A549 (cell line): ENCODE results near the gene UTF1. TPM values are rescaled to one million over a fixed set of nuclear protein-coding genes. Genes with fewer than 3 reads are reported as not detected.

Experiments
- ATAC-seq, 2 experiments: fragments of 200-7000 bp in 1 of 2; fragments of >200 bp in 1 of 2; cut with Nextera tagmentation in 1 of 2; cut with Tn5 transposase in 1 of 2; 3 replicates each; pipeline versions ENCODE4 v1.8.0 to v1.9.1; 2018 to 2020; ENCODE audit warnings: mild to moderate bottlenecking in 1 of 2, moderate library complexity in 1 of 2
- CTCF ChIA-PET: fragments of 300-600 bp; sonication (Branson Sonifier 250); formaldehyde crosslinking; extraction: SDS; loops from one replicate; lab custom pipeline; 2021; ENCODE audit warnings: antibody characterized with exemption, inconsistent platforms; lab: Yijun Ruan, JAX
- POLR2A ChIA-PET: fragments of 350-600 bp; formaldehyde crosslinking; extraction: SDS; loops from one replicate; lab custom pipeline; 2021; ENCODE audit warnings: antibody characterized with exemption, inconsistent platforms; lab: Yijun Ruan, JAX
- DNase-seq, 2 experiments: peaks; one replicate each; pipeline versions ENCODE4 v3.0.0 to v3.0.0-alpha.2; 2011 to 2016; ENCODE audit warnings: low read depth in 1 of 2, low spot score in 1 of 2
- FAIRE-seq: peaks from 2 replicates; lab custom pipeline; 2011; peaks lifted over from hg19 to GRCh38; lab: Jason Lieb, UNC
- H3K27ac ChIP-seq, 2 experiments: fragments of >200 bp; sonication (Bioruptor Twin); formaldehyde crosslinking; 3 replicates each; pipeline ENCODE4 v1.5.1; 2016 to 2017
- H3K4me1 ChIP-seq: fragments of >200 bp; sonication (Bioruptor Twin); formaldehyde crosslinking; 3 replicates; pipeline ENCODE4 v1.6.1; 2016
- H3K4me2 ChIP-seq: fragments of >200 bp; sonication (Bioruptor Twin); formaldehyde crosslinking; 3 replicates; pipeline ENCODE4 v1.6.1; 2016
- H3K4me3 ChIP-seq: fragments of >200 bp; sonication (Bioruptor Twin); formaldehyde crosslinking; 3 replicates; pipeline ENCODE4 v1.5.1; 2016
- H3K9me3 ChIP-seq: fragments of >200 bp; sonication (Bioruptor Twin); formaldehyde crosslinking; 3 replicates; pipeline ENCODE4 v1.6.1; 2016
- BHLHE40 ChIP-seq: IDR thresholded peaks from 2 replicates; pipeline ENCODE4 v1.6.1; 2012; ENCODE audit warnings: low read depth, low read length, inconsistent platforms
- CBX8 ChIP-seq: fragments of 200-600 bp; sonication (generic); IDR thresholded peaks from 2 replicates; pipeline ENCODE4 v1.6.1; 2016
- CHD2 ChIP-seq: fragments of 150-350 bp; IDR thresholded peaks from 2 replicates; pipeline ENCODE4 v1.6.1; 2014; ENCODE audit warnings: low read length; ENCODE audit not compliant: partially characterized antibody
- CHD4 ChIP-seq: fragments of 200-600 bp; sonication (generic); IDR thresholded peaks from 2 replicates; pipeline ENCODE4 v1.6.1; 2016; ENCODE audit warnings: antibody characterized with exemption, mild to moderate bottlenecking, borderline replicate concordance
- HOXA7 ChIP-seq: fragments of 250-450 bp; sonication (Bioruptor Pico); IDR thresholded peaks from 2 replicates; pipeline ENCODE4 v1.5.0; 2020; ENCODE audit warnings: mild to moderate bottlenecking, moderate library complexity
- HOXB13 ChIP-seq: fragments of 250-450 bp; sonication (Bioruptor Pico); IDR thresholded peaks from 2 replicates; pipeline ENCODE4 v1.5.0; 2020; ENCODE audit warnings: low read depth, mild to moderate bottlenecking, moderate library complexity
- HOXB5 ChIP-seq: fragments of 250-450 bp; sonication (Bioruptor Pico); IDR thresholded peaks from 2 replicates; pipeline ENCODE4 v1.5.0; 2020; ENCODE audit warnings: mild to moderate bottlenecking, moderate library complexity
- JUNB ChIP-seq: fragments of >200 bp; sonication (Bioruptor Twin); formaldehyde crosslinking; IDR thresholded peaks from 2 replicates; pipeline ENCODE4 v1.6.1; 2016
- KDM1A ChIP-seq: fragments of 200-600 bp; sonication (generic); IDR thresholded peaks from 2 replicates; pipeline ENCODE4 v1.6.1; 2016; ENCODE audit warnings: low read depth, mild to moderate bottlenecking
- RAD21 ChIP-seq, 2 experiments: fragments of >200 bp in 1 of 2; sonication (Bioruptor Twin) in 1 of 2; formaldehyde crosslinking in 1 of 2; IDR thresholded peaks in 1 of 2; conservative IDR thresholded peaks in 1 of 2; 2 replicates in 1 of 2; 3 replicates in 1 of 2; pipeline ENCODE4 v1.6.1; 2012 to 2018; ENCODE audit warnings: inconsistent platforms in 1 of 2
- RFX5 ChIP-seq: fragments of 450-650 bp; IDR thresholded peaks from 2 replicates; pipeline ENCODE4 v1.7.1; 2014; ENCODE audit warnings: antibody characterized with exemption, mild to moderate bottlenecking, moderate library complexity
- RNF2 ChIP-seq: fragments of 200-600 bp; sonication (generic); IDR thresholded peaks from 2 replicates; pipeline ENCODE4 v1.6.1; 2016; ENCODE audit warnings: low read depth, mild to moderate bottlenecking, antibody characterized with exemption, moderate library complexity, borderline replicate concordance
- SMC3 ChIP-seq: fragments of >200 bp; sonication (Bioruptor Twin); formaldehyde crosslinking; IDR thresholded peaks from 3 replicates; pipeline ENCODE4 v1.6.1; 2018; ENCODE audit warnings: inconsistent platforms
- TFCP2L1 ChIP-seq: fragments of 250-450 bp; sonication (Bioruptor Pico); IDR thresholded peaks from 2 replicates; pipeline ENCODE4 v1.5.0; 2021; ENCODE audit warnings: mild to moderate bottlenecking
- WGBS: methylation state at CpG from one replicate; pipeline ENCODE4 v1.1.6; 2017; ENCODE audit errors: missing lambda C conversion rate; 5-methylcytosine and 5-hydroxymethylcytosine counted together
- polyA plus RNA-seq, 4 experiments: library from polyadenylated mRNA; depleted of rRNA in 3 of 4; stranded (reverse); fragments of >200 nt; fragmentation: RNase III in 1 of 4; extraction: RNeasy Plus Mini Kit Qiagen cat#74134 plus additional on column Dnase treatment in 1 of 4; gene quantifications; 2 replicates in 3 of 4; 3 replicates in 1 of 4; pipeline ENCODE4 v1.2.3, GENCODE V29; 2011 to 2017
- TF ChIP-seq, protein P1 (sequence below): IDR thresholded peaks from 2 replicates; pipeline ENCODE4 v1.6.1; 2012; ENCODE audit warnings: low read depth, borderline replicate concordance
- TF ChIP-seq, protein P2 (sequence below): fragments of 250-450 bp; sonication (Bioruptor Pico); IDR thresholded peaks from 2 replicates; pipeline ENCODE4 v1.5.0; 2021; ENCODE audit warnings: mild to moderate bottlenecking, moderate library complexity, borderline replicate concordance
- TF ChIP-seq, protein P3 (sequence below): fragments of >200 bp; sonication (Bioruptor Twin); formaldehyde crosslinking; IDR thresholded peaks from 3 replicates; pipeline ENCODE4 v1.5.1; 2016

UTF1 gene
- polyA plus RNA-seq, 2 of the 4 experiments (the other 2 are of a cell fraction), result not detected

DNA sequence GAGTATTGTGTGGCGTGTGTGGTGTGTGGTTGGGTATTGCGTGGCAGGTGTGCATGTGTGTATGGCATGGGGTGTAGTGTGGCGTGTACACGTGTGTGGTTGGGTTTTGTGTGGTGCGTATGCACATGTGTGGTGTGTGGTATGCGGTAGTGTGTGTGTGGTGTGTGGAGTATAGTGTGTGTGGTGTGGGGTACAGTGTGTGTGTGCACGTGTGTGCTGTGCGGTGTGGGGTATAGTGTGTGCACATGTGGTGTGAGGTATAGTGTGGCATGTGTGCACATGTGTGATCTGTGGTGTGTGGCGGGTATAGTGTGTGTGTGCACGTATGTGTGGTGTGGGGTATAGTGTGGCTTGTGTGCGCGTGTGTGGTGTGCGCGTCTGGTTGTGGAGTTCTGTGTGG lies 20.9 kb upstream of the UTF1 start:
- 76% methylated on average over 14 of the region's 14 CpGs for WGBS
- DNase-seq (no peak), ATAC-seq (no peak), FAIRE-seq (no peak)
- CTCF ChIA-PET, result no interaction called here
- TF ChIP-seq CHD2 (no peak), TFCP2L1 (CRISPR knock-in tag) (no peak)
- Histone ChIP-seq H3K27ac (no peak overlapping the region), H3K4me2 (no peak overlapping the region), H3K4me3 (no peak overlapping the region), H3K9me3 (no peaks in the 10 kb centered on the region), H3K4me1 (no peaks in the 10 kb centered on the region)
- POLR2A ChIA-PET, result no interaction called here

DNA sequence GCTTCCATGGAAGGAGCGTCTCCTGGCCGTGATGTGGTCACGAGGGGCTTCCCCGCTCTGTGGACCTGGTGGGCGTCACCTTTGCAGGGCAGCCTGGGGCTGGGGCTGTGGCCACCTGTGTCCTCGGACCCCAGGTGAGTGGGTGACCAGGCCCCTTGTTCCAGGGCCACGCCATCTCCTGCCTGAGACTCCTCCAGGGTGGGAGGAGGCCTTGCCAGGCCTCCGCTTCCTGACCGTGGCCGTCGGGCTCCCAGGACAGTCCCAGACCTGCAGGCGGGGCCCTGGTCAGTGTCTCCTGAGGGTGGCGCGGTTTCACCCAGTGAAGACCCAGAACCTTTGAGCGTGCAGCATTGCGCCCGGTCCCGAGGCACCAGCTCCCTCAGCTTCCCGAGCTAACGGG lies 20.4 kb upstream of the UTF1 start:
- FAIRE-seq, result no peak
- ChIA-PET POLR2A (no interaction called here), CTCF (interaction anchor here (1.3 kb wide), 1 partner anchor 66 kb away, joined by 4 read pairs; no protein-coding TSS in a partner anchor)

DNA sequence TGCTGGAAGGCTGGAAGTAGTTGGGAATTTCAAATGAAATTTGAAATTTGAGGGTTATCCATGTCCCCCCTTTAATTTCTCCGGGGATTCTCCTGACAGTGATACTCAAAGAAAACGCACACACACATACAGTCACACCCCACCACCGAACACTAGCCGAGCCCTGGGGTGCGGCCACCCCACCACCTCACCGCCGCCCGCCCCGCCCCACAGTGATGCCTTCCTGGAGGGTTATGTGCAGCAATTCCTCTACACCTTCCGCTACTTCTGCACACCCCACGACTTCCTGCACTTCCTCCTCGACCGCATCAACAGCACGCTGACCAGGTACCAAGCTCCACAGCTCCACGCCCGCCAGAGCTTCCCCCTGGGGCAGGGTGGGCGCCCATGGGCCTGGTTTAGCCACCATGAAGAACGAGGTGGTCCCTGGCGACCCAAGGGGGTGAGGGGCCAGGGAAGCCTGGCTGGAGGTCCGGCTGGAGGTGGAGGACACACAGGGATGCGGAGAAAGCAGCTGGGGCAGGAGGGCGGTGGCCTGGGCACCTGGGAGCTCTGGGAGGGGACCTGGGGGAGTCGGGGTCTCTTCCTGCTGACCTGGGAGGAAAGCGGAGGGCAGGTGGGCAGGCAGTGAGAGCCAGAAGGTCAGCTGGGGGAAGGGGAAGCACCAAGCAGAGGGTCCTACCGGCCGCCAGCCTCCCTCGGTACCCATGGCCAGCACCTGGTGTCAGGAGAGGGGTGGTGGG lies 19.4 kb upstream of the UTF1 start:
- Histone ChIP-seq H3K4me1 (no peaks in the 10 kb centered on the region), H3K4me2 (no peak overlapping the region), H3K4me3 (no peak overlapping the region), H3K27ac (no peak overlapping the region), H3K9me3 (no peaks in the 10 kb centered on the region)
- FAIRE-seq, result no peak
- ChIA-PET CTCF (interaction anchor here (1.3 kb wide), 1 partner anchor 67 kb away, joined by 4 read pairs; no protein-coding TSS in a partner anchor), POLR2A (no interaction called here)
- no peak for ATAC-seq
- no peak for DNase-seq
- TF ChIP-seq, protein P1, sequence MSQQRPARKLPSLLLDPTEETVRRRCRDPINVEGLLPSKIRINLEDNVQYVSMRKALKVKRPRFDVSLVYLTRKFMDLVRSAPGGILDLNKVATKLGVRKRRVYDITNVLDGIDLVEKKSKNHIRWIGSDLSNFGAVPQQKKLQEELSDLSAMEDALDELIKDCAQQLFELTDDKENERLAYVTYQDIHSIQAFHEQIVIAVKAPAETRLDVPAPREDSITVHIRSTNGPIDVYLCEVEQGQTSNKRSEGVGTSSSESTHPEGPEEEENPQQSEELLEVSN, result no peak
- TF ChIP-seq, protein P2, sequence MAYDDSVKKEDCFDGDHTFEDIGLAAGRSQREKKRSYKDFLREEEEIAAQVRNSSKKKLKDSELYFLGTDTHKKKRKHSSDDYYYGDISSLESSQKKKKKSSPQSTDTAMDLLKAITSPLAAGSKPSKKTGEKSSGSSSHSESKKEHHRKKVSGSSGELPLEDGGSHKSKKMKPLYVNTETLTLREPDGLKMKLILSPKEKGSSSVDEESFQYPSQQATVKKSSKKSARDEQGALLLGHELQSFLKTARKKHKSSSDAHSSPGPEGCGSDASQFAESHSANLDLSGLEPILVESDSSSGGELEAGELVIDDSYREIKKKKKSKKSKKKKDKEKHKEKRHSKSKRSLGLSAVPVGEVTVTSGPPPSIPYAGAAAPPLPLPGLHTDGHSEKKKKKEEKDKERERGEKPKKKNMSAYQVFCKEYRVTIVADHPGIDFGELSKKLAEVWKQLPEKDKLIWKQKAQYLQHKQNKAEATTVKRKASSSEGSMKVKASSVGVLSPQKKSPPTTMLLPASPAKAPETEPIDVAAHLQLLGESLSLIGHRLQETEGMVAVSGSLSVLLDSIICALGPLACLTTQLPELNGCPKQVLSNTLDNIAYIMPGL, result no peak
- no peak for TF ChIP-seq JUNB
- TF ChIP-seq RFX5, result no peak
- WGBS, result 57% methylated on average over 21 of the region's 27 CpGs

More for the DNA sequence above, 20.4 kb upstream of the UTF1 start:
- no peak overlapping the region for H3K4me2 ChIP-seq
- ATAC-seq, result no peak
- DNase-seq, result no peak
- no peak overlapping the region for H3K27ac ChIP-seq
- H3K9me3 ChIP-seq, result no peaks in the 10 kb centered on the region
- WGBS, result 67% methylated on average over 12 of the region's 20 CpGs
- H3K4me3 ChIP-seq, result no peak overlapping the region
- no peak for TF ChIP-seq BHLHE40
- TF ChIP-seq, protein P3, sequence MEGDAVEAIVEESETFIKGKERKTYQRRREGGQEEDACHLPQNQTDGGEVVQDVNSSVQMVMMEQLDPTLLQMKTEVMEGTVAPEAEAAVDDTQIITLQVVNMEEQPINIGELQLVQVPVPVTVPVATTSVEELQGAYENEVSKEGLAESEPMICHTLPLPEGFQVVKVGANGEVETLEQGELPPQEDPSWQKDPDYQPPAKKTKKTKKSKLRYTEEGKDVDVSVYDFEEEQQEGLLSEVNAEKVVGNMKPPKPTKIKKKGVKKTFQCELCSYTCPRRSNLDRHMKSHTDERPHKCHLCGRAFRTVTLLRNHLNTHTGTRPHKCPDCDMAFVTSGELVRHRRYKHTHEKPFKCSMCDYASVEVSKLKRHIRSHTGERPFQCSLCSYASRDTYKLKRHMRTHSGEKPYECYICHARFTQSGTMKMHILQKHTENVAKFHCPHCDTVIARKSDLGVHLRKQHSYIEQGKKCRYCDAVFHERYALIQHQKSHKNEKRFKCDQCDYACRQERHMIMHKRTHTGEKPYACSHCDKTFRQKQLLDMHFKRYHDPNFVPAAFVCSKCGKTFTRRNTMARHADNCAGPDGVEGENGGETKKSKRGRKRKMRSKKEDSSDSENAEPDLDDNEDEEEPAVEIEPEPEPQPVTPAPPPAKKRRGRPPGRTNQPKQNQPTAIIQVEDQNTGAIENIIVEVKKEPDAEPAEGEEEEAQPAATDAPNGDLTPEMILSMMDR, result no peak
- H3K4me1 ChIP-seq, result no peaks in the 10 kb centered on the region

DNA sequence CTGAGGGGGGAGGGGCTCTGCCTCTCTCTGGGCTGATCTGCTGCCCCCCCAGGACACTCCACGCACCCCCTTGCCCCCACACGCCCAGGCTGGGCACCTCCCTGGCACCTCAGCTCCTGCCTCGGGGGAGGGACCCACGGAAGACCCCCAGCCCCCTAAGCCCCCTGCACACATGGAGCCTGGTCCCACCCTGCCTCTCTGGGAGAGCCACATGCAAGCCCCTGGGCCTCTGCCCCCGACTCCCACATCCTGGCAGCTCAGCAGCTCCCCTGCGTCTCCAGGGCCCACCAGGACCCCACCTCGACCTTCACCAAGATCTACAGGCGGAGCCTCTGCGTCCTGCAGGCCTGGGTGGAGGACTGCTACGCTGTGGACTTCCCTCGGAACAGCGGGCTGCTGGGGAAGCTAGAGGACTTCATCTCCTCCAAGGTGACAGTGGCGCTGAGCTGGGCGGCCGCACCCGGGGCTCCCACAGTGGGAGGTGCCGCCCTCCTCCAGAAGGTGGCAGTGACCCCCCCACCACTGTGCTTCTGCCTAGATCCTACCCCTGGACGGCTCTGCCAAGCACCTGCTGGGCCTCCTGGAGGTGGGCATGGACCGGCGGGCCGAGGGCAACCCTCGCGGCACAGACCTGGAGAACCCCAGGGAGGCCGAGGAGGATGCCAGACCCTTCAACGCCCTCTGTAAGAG lies 18.7 kb upstream of the UTF1 start:
- DNase-seq, result no peak
- H3K9me3 ChIP-seq, result no peaks in the 10 kb centered on the region
- no peak overlapping the region for H3K4me3 ChIP-seq
- H3K27ac ChIP-seq, result no peak overlapping the region
- TF ChIP-seq KDM1A (no peak), TFCP2L1 (CRISPR knock-in tag) (no peak), SMC3 (no peak), HOXA7 (no peak), RAD21 (conservative IDR thresholded peaks at IDR 0.05 in 1 of 2, IDR thresholded peaks at IDR 0.05 in 1 of 2) (no peak), RNF2 (no peak), CHD4 (no peak), HOXB5 (CRISPR knock-in tag) (no peak), HOXB13 (CRISPR knock-in tag) (no peak), RFX5 (no peak), CBX8 (no peak)
- H3K4me2 ChIP-seq, result no peak overlapping the region
- peak; percentile 20 to 39; a peak in 3 of 6 replicates for ATAC-seq
- FAIRE-seq, result no peak
- H3K4me1 ChIP-seq, result no peaks in the 10 kb centered on the region
- CTCF ChIA-PET, result interaction anchor here (1.3 kb wide), 1 partner anchor 68 kb away, joined by 4 read pairs; no protein-coding TSS in a partner anchor
- WGBS, result 17% methylated on average over 13 of the region's 25 CpGs
- POLR2A ChIA-PET, result no interaction called here
